ENCODE data around the gene DLK1. TPM values are rescaled to one million over a fixed set of nuclear protein-coding genes. Genes with fewer than 3 reads are reported as not detected.

Gene DLK1
- total RNA-seq, 2 donors from 2014 or later: not detected

DNA sequence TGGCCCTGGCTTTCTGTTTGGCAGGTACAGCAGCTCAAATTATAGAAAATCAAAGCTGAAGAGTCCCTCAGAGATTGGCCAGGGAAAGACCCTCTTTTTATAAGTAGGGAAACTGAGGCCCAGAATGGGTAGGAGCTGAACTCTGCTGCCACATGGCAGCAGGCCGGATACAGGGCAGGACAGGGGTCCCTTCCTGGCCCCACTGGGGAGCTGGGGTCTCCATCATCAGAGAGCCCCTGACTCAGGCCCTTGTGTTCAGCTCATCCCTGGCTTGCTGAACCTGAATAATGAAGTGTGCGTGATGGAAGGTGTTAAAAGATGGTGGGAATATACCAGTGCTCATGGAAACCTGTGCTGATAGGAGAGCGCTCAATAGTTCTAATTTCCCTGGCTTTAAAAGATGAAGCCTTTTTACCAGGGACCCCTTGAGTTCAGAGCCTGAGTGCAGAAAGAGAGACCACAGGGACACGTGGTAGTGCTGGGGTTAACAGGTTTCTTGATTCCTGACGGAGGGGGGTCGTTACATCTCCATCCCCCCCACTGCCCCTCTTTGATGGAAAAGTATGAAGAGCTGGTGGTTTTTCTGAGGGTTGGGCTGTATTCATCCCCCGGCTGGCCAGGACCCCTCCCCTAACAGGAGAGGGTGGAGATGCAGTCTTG, 4.4 kb downstream of the DLK1 start:
- no peaks in the 10 kb centered on the region for H3K9me3 Mint-ChIP-seq

DNA sequence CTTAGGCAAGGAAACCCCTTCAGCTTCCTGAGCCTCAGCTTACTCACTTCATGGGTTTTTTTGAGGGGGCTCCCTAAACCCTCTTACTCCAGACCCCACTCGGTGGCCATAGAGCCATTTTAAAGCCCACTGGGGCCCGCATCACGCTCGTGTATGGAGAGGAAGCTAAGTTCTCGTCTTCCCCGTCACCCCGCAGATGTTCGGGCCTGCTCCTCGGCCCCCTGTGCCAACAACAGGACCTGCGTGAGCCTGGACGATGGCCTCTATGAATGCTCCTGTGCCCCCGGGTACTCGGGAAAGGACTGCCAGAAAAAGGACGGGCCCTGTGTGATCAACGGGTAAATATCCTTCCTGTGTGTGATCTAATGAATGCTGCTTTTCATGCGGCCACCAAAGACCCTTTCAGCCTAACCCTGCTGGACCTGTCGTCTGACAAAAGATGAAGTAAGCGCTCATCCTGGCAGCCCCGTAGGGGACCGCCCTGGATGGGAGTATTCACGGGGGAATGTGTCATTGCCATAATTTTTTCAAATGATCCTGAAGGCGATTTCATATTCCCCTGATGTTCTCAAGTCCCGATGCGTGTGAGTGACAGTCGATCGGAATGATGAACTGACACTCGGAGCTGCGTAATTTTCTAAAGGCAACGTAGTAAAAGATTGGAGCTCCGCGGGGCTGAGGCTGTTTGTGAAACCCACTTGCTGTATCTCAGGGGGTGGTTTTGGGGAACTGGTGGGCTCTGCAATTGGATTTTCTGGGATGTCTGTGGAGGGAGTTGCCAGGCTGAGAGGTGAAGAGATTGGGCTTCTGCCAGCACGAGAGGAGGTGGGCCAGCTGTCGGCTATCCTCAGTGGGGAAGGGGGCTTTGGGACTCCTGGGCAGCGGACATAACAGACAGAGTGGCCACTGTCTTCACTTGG, 5.4 kb downstream of the DLK1 start:
- Mint-ChIP-seq H3K4me1 (no peaks in the 10 kb centered on the region), H3K9me3 (no peaks in the 10 kb centered on the region)

More for the DNA sequence above, 4.4 kb downstream of the DLK1 start:
- Mint-ChIP-seq H3K36me3 (ENCODE audit: low read depth) (no peaks in the 10 kb centered on the region), H3K27ac (no peak overlapping the region), H3K4me3 (no peak overlapping the region), H3K4me1 (no peaks in the 10 kb centered on the region), H3K27me3 (peaks cover 21% of the 10 kb centered on the region)
- no peak for ATAC-seq (replicated peaks)

DNA sequence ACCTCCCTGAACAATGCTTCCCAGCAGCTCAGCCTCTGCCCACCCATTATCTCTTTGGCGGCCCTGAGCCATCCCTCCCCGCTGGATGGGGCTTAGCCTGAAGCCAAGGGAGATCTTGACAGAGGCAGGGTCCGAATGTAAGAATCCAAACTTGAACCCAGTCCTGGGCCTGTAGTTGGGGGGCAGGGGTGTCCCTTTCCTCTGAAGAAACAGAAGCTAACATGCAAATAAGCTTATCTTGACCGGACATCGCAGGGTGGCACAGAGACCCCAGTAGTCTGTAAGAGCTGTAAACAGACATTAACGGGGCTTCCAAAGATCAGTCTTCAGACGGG, 6.0 kb downstream of the DLK1 start:
- no peaks in the 10 kb centered on the region for H3K36me3 Mint-ChIP-seq (ENCODE audit: low read depth)
- H3K27me3 Mint-ChIP-seq: peaks cover 17% of the 10 kb centered on the region
- no peak overlapping the region for H3K4me3 Mint-ChIP-seq
- H3K4me1 Mint-ChIP-seq: no peaks in the 10 kb centered on the region
- no peak overlapping the region for H3K27ac Mint-ChIP-seq
- ATAC-seq (replicated peaks): no peak
- H3K9me3 Mint-ChIP-seq: no peaks in the 10 kb centered on the region

More for the DNA sequence above, 5.4 kb downstream of the DLK1 start:
- Mint-ChIP-seq H3K4me3 (no peak overlapping the region), H3K27me3 (peaks cover 17% of the 10 kb centered on the region), H3K27ac (no peak overlapping the region), H3K36me3 (ENCODE audit: low read depth) (no peaks in the 10 kb centered on the region)
- ATAC-seq (replicated peaks): no peak

DNA sequence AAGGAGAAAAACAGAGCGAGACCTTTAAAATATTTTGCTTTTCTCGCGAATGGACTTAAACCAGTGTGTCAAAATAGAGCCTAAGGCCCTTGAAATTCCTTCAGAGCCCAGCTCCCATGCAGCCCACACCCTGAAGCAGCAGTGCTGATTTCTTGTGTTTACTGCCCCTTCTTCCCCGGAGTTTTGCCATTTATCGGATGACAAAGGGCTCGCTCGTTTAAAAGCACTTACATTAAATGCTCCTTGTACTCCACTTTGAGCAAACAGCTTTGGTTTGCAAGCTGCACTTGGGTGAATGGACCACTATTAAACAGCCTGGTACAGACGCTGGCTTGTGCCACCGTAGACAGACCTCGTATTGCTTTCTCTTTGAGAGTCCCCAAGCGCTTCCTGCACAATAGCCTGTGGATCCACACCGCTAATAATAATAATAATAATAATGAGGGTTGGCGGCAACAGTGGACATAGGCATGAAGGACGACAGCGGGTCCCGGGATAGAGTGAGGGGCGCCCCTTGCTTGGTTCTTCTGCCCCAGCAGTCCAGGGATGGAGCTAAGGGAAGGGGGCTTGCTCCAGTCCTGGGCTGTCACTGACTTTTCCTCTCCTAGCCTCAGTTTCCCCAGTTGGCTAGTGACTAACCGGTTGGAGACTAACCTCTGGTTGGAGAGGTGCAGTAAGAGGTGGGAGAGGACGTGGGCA, 6.6 kb downstream of the DLK1 start:
- Mint-ChIP-seq H3K36me3 (ENCODE audit: low read depth) (no peaks in the 10 kb centered on the region), H3K27ac (no peak overlapping the region), H3K4me1 (no peaks in the 10 kb centered on the region), H3K4me3 (no peak overlapping the region), H3K27me3 (peaks cover 12% of the 10 kb centered on the region), H3K9me3 (no peaks in the 10 kb centered on the region)
- no peak for ATAC-seq (replicated peaks)

DNA sequence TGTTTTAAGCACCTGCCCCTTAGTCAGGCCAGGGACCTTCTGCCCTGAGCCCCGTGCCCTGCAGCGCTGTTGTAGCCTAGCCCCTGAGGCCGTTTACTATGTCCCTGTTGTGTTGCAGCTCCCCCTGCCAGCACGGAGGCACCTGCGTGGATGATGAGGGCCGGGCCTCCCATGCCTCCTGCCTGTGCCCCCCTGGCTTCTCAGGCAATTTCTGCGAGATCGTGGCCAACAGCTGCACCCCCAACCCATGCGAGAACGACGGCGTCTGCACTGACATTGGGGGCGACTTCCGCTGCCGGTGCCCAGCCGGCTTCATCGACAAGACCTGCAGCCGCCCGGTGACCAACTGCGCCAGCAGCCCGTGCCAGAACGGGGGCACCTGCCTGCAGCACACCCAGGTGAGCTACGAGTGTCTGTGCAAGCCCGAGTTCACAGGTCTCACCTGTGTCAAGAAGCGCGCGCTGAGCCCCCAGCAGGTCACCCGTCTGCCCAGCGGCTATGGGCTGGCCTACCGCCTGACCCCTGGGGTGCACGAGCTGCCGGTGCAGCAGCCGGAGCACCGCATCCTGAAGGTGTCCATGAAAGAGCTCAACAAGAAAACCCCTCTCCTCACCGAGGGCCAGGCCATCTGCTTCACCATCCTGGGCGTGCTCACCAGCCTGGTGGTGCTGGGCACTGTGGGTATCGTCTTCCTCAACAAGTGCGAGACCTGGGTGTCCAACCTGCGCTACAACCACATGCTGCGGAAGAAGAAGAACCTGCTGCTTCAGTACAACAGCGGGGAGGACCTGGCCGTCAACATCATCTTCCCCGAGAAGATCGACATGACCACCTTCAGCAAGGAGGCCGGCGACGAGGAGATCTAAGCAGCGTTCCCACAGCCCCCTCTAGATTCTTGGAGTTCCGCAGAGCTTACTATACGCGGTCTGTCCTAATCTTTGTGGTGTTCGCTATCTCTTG, 7.6 kb downstream of the DLK1 start:
- no peaks in the 10 kb centered on the region for H3K9me3 Mint-ChIP-seq
- H3K27ac Mint-ChIP-seq: no peak overlapping the region
- no peaks in the 10 kb centered on the region for H3K4me1 Mint-ChIP-seq
- peaks cover 4% of the 10 kb centered on the region for H3K27me3 Mint-ChIP-seq
- no peak overlapping the region for H3K4me3 Mint-ChIP-seq
- H3K36me3 Mint-ChIP-seq (ENCODE audit: low read depth): no peaks in the 10 kb centered on the region
- ATAC-seq (replicated peaks): no peak

DNA sequence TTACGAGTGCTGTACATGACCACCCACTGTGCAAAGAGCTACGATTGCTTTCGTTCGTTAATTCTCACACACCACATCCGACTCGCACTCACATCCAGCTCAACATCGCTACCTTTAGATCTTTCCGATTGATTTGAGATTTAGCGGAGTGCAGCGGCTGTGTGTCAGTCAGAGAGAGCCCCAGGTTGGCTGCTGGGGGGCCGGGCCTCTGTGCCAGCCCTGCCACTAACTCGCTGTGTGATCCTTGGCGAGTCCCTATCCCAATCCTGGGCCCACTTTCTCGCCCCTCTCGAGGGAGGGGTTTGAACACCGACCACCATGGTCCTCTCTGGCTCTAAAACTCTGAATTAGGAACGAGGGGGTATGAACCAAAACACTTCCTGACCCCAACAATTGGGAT, 8.6 kb downstream of the DLK1 start:
- Mint-ChIP-seq H3K4me1 (no peaks in the 10 kb centered on the region), H3K9me3 (no peaks in the 10 kb centered on the region), H3K36me3 (ENCODE audit: low read depth) (no peaks in the 10 kb centered on the region), H3K27me3 (peaks cover 4% of the 10 kb centered on the region), H3K4me3 (no peak overlapping the region), H3K27ac (no peak overlapping the region)
- ATAC-seq (replicated peaks): no peak

DNA sequence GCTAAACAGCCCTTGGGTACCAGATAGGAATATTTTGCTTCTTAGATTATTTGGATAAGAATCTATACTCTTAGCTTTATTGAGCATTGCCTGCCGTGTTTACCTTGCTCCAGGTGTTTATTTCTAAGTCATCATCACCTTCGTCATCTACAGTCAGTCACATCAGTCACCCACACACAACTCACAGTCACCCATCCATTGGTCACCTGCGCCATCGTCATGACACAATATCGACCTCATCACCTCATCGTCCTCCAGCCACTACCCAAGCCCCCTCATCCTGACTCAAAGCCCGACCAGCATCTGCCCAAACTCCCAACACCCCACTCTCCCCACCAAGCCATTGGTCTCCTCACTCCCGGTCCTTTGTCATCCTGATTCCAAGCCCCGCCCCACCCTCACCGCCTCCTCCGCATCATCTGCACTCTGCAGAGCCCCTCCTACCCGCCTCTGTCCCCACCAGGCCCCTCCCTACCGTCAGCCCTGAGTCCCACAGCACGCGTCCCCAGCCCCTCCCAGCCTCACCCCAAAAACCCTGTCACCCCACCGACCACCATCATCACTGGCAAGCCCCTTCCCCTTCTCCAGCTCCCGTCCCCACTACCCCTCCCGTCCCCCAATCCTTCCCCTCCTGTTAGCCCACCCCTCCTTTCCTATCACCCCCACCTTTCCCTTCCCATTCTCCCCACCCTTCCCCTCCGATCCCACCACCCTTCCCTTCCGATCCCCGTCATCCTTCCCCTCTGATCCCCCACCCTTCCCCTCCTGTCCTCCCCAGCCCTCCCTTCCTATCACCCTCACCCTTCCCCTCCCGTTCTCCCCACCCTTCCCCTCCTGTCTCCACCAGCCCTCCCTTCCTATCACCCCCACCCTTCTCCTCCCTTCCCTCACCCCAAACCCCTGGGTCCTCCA, 9.8 kb downstream of the DLK1 start:
- Mint-ChIP-seq H3K4me1 (no peaks in the 10 kb centered on the region), H3K27me3 (peaks cover 4% of the 10 kb centered on the region), H3K27ac (no peak overlapping the region), H3K4me3 (no peak overlapping the region), H3K9me3 (no peaks in the 10 kb centered on the region), H3K36me3 (ENCODE audit: low read depth) (no peaks in the 10 kb centered on the region)
- ATAC-seq (replicated peaks): no peak

DNA sequence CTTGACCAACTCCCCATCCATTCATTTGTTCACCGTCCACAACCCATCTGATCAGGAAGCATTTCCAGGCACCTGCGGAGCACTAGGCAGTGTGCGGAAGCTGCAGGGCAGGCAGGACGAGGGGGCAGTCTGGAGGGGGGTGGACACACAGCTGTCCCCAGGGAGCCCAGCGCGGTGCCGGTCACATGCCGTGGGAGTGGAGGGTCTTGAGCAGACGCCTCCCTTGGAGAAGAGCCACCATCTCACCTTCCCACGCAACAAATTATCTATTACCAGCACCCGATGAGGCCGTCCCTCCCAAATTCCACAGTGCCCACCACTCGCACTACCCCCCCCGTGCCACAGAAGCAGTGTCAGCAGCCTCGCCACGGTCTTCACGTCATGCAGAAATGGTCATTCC, 10.8 kb downstream of the DLK1 start:
- no peak for ATAC-seq (replicated peaks)
- H3K36me3 Mint-ChIP-seq (ENCODE audit: low read depth): no peaks in the 10 kb centered on the region
- H3K4me1 Mint-ChIP-seq: no peaks in the 10 kb centered on the region
- no peak overlapping the region for H3K4me3 Mint-ChIP-seq
- H3K27ac Mint-ChIP-seq: no peak overlapping the region
- H3K9me3 Mint-ChIP-seq: no peaks in the 10 kb centered on the region
- peaks cover 4% of the 10 kb centered on the region for H3K27me3 Mint-ChIP-seq

DNA sequence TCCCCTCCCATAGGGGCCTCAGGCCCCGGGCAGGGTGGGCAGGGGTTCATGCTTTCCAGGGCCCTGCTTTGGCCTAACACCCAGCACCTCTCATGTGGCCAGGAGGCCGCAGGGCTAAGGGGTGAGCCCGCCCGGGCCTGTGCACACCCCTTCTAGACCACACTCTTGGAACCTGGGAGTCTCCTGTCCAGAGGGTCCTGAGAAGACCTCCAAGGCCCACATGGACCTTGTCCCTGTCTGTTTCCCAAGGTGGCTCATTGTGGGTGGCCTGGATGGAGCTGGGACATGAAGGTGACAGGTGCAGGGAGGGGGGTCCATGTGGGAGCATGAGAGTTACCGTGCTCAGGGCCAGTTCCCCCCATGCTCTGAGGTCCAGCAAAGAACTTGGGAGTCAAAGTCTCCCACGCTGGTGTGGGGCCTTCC, 11.6 kb downstream of the DLK1 start:
- H3K4me1 Mint-ChIP-seq: no peaks in the 10 kb centered on the region
- H3K4me3 Mint-ChIP-seq: no peak overlapping the region
- no peaks in the 10 kb centered on the region for H3K36me3 Mint-ChIP-seq (ENCODE audit: low read depth)
- H3K27ac Mint-ChIP-seq: no peak overlapping the region
- H3K9me3 Mint-ChIP-seq: no peaks in the 10 kb centered on the region
- no peak for ATAC-seq (replicated peaks)
- peaks cover 4% of the 10 kb centered on the region for H3K27me3 Mint-ChIP-seq

DNA sequence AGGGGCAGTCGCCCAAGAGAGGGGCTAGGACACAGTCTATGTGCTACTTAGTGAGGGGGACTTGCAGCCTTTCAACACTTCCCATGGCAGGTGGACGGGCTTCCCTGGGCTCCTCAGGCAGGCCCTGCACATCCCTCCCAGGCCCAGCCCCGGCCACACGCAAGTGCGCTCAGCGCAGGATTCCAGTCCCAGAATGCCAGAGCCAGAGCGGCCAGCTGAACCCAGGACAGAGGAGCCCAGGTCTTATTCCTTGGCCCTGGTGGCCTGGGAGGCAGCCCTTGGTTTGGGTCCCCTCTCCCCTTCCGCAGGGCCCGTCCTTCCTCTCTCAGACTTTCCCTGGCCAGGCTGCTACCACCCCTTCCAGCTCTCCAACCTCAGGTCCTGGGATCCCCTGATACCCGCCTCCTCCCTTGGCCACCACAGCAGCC, 12.0 kb downstream of the DLK1 start:
- no peak for ATAC-seq (replicated peaks)
- H3K36me3 Mint-ChIP-seq (ENCODE audit: low read depth): no peaks in the 10 kb centered on the region
- H3K27ac Mint-ChIP-seq: no peak overlapping the region
- no peaks in the 10 kb centered on the region for H3K9me3 Mint-ChIP-seq
- H3K4me3 Mint-ChIP-seq: no peak overlapping the region
- no peaks in the 10 kb centered on the region for H3K4me1 Mint-ChIP-seq
- H3K27me3 Mint-ChIP-seq: peaks cover 4% of the 10 kb centered on the region

DNA sequence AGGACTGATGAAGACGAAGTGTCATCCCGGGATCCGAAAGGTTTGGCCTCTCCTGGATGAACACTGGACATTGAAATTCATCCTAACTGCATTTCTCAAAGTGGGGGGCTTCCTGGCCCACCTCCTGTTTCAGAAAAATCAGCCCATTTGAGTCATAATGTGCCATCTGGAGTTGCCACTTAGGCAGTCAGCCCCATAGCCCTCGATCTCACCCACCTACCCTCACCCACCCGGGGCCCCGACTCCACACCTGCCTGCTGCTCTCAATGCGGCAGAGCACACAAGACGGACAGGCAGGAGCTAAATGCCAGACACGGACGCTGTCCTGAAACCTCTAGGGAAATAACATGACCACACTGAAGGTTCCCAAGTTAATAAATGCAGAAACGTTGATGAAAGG, 12.6 kb downstream of the DLK1 start:
- Mint-ChIP-seq H3K27me3 (peaks cover 4% of the 10 kb centered on the region), H3K27ac (no peak overlapping the region), H3K4me3 (no peak overlapping the region), H3K36me3 (ENCODE audit: low read depth) (no peaks in the 10 kb centered on the region), H3K4me1 (no peaks in the 10 kb centered on the region), H3K9me3 (no peaks in the 10 kb centered on the region)
- no peak for ATAC-seq (replicated peaks)

DNA sequence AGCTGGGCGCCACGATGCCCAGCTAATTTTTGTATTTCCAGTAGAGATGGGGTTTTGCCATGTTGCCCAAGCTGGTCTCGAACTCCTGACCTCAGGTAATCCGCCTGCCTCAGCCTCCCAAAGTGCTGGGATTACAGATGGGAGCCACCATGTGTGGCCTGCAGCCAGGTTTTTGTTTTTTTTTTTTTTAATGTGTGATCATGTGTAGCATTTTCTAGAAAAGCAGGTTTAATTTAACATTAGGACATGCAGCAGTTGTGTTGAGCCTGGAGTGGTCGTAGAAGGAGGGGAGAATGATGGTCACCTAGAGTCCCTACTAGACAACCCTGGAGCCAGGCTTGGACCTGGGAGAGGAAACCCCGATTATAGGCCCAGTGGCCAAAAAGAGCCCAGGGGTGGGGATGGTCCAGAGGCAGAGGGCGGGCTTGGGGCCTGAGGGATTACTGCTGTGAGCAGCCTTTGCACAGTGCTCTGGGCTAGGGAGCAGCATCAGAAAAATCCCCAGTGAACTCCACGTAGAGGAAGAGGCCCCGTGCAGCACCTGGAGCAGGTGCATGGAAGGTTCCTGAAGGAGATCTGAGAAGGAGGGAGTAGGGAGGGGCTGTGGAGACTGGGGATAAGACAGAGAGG, 13.6 kb downstream of the DLK1 start:
- ATAC-seq (replicated peaks): no peak
- H3K27ac Mint-ChIP-seq: no peak overlapping the region
- no peaks in the 10 kb centered on the region for H3K9me3 Mint-ChIP-seq
- H3K27me3 Mint-ChIP-seq: peaks cover 4% of the 10 kb centered on the region
- H3K36me3 Mint-ChIP-seq (ENCODE audit: low read depth): no peaks in the 10 kb centered on the region
- H3K4me3 Mint-ChIP-seq: no peak overlapping the region
- no peaks in the 10 kb centered on the region for H3K4me1 Mint-ChIP-seq

DNA sequence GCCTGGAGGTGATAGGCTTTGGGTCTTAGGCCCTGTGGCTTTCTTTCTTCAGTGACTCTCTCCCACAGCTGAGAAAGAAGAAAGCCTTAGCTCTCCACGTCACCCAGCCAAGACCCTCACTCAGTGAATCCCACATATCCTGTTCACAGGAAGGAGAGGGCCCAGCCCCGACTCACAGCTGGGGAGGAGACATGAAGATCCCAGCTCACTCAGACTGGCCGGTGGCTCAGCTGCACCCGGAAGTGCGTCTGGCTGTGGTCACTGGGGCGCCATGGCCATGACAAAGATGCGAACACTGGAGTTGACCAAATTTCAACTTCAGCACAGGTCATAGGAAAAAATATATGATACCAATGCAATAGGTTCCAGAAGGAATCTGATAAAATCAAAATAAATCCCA, 14.2 kb downstream of the DLK1 start:
- Mint-ChIP-seq H3K4me1 (no peaks in the 10 kb centered on the region), H3K9me3 (no peaks in the 10 kb centered on the region), H3K27me3 (peaks cover 4% of the 10 kb centered on the region), H3K36me3 (ENCODE audit: low read depth) (no peaks in the 10 kb centered on the region), H3K4me3 (no peak overlapping the region), H3K27ac (no peak overlapping the region)
- ATAC-seq (replicated peaks): no peak

Data from activated T-helper 17 cell treated with anti-CD3 and anti-CD28 coated beads, Interleukin-2, amount 50 U/mL, for 72 hours (primary cell).